MCF 10A (cell line): ENCODE measurements around the gene TLL2. TPM values are rescaled to one million over a fixed set of nuclear protein-coding genes. Genes with fewer than 3 reads are reported as not detected.

Experiments
- BruUV-seq: library from RNA; stranded (reverse); fragments of 400-500 nt; replicated peaks from 2 replicates; lab custom pipeline; 2021; lab: Mats Ljungman, UMichigan
- CTCF ChIA-PET: fragments of 300-600 bp; sonication (Branson Sonifier 250); formaldehyde crosslinking; extraction: SDS; loops from one replicate; lab custom pipeline; 2021; ENCODE audit warnings: antibody characterized with exemption, inconsistent platforms; lab: Yijun Ruan, JAX
- POLR2A ChIA-PET: fragments of 300-600, 350-650 bp; sonication (Branson Sonifier 250); formaldehyde crosslinking; extraction: SDS; loops from one replicate; lab custom pipeline; 2020; ENCODE audit warnings: antibody characterized with exemption, inconsistent platforms; lab: Yijun Ruan, JAX
- DNase-seq: peaks from one replicate; pipeline ENCODE4 v3.0.0-alpha.2; 2018; ENCODE audit not compliant: unreplicated experiment
- H3K27ac Mint-ChIP-seq: one replicate; pipeline ENCODE4 v1.8.0; 2022; ENCODE audit warnings: mild to moderate bottlenecking, low read depth, mixed read lengths; ENCODE audit not compliant: unreplicated experiment
- H3K27me3 Mint-ChIP-seq: one replicate; pipeline ENCODE4 v1.8.0; 2022; ENCODE audit warnings: mixed read lengths; ENCODE audit not compliant: insufficient read depth, unreplicated experiment
- H3K36me3 Mint-ChIP-seq: one replicate; pipeline ENCODE4 v1.8.0; 2022; ENCODE audit warnings: mild to moderate bottlenecking, moderate library complexity, mixed read lengths; ENCODE audit not compliant: insufficient read depth, unreplicated experiment
- H3K4me1 Mint-ChIP-seq: one replicate; pipeline ENCODE4 v1.8.0; 2022; ENCODE audit warnings: mixed read lengths; ENCODE audit not compliant: insufficient read depth, unreplicated experiment
- H3K4me3 Mint-ChIP-seq: one replicate; pipeline ENCODE4 v1.8.0; 2022; ENCODE audit warnings: mild to moderate bottlenecking, moderate library complexity, mixed read lengths; ENCODE audit not compliant: unreplicated experiment
- H3K9me3 Mint-ChIP-seq: one replicate; pipeline ENCODE4 v1.8.0; 2022; ENCODE audit warnings: mixed read lengths; ENCODE audit not compliant: unreplicated experiment
- CTCF ChIP-seq: fragments of 200-600 bp; IDR thresholded peaks from one replicate; pipeline ENCODE4 v1.8.0; 2022; ENCODE audit warnings: antibody characterized with exemption, mild to moderate bottlenecking; ENCODE audit not compliant: unreplicated experiment
- intact Hi-C: fragments of 100-400 bp; cut with micrococcal nuclease; formaldehyde crosslinking; loops from 2 replicates; pipeline ENCODE4 v1.14.1; 2022
- total RNA-seq: library from RNA; stranded (reverse); gene quantifications from 2 replicates; pipeline ENCODE4 v1.2.3, GENCODE V29; 2022

The TLL2 gene
- total RNA-seq, 1 experiment from 2014 or later, result not detected

- H3K36me3 Mint-ChIP-seq, result no peaks in the 10 kb centered on the region
- H3K27ac Mint-ChIP-seq, result no peak overlapping the region
- TF ChIP-seq CTCF, result no peak
- no TSS peak for BruUV-seq
- H3K4me3 Mint-ChIP-seq, result no peak overlapping the region
- H3K9me3 Mint-ChIP-seq, result no peaks in the 10 kb centered on the region
- H3K4me1 Mint-ChIP-seq, result no peaks in the 10 kb centered on the region
- intact Hi-C loops, result no loop called here
- H3K27me3 Mint-ChIP-seq, result peaks cover 49% of the 10 kb centered on the region
- POLR2A ChIA-PET, result no interaction called here
- CTCF ChIA-PET, result no interaction called here
- DNase-seq, result no peak
These were observed 39.9 kb downstream of the TLL2 start for GRCh38 chr10:96473866-96474265.

- intact Hi-C loops, result loop anchor here (1.0 kb wide), 1 partner anchor 43 kb away; the partner anchor contains the start of gene TLL2
- Mint-ChIP-seq H3K36me3 (no peaks in the 10 kb centered on the region), H3K27me3 (peaks cover 55% of the 10 kb centered on the region), H3K4me3 (no peak overlapping the region), H3K27ac (no peak overlapping the region), H3K4me1 (no peaks in the 10 kb centered on the region), H3K9me3 (no peaks in the 10 kb centered on the region)
- ChIA-PET CTCF (interaction anchor here (0.6 to 2.6 kb wide), 8 partner anchors 14 to 96 kb away, joined by 3 to 12 read pairs (median 5); partner anchors contain the start of gene TLL2), POLR2A (no interaction called here)
- BruUV-seq, result no TSS peak
- peak; percentile 44 for TF ChIP-seq CTCF
- peak; percentile 66 for DNase-seq
These were observed 43.5 kb downstream of the TLL2 start for GRCh38 chr10:96470116-96470743.

- POLR2A ChIA-PET, result interaction anchor here (0.6 to 0.7 kb wide), 2 partner anchors 22 to 79 kb away, joined by 3 read pairs; no protein-coding TSS in a partner anchor
- Mint-ChIP-seq H3K9me3 (no peaks in the 10 kb centered on the region), H3K27ac (no peak overlapping the region), H3K4me3 (no peak overlapping the region), H3K27me3 (peaks cover 41% of the 10 kb centered on the region), H3K36me3 (no peaks in the 10 kb centered on the region), H3K4me1 (no peaks in the 10 kb centered on the region)
- CTCF ChIA-PET, result interaction anchor here (0.9 to 2.6 kb wide), 4 partner anchors 22 to 45 kb away, joined by 3 to 12 read pairs (median 5); partner anchors contain the start of gene TLL2
- BruUV-seq, result no TSS peak
- TF ChIP-seq CTCF, result no peak
- intact Hi-C loops, result no loop called here
- no peak for DNase-seq
These were observed 44.9 kb downstream of the TLL2 start for GRCh38 chr10:96468845-96469244.

GRCh38 chr10:96465599-96465998, 48.1 kb downstream of the TLL2 start:
- H3K4me3 Mint-ChIP-seq, result no peak overlapping the region
- no TSS peak for BruUV-seq
- no peaks in the 10 kb centered on the region for H3K9me3 Mint-ChIP-seq
- H3K36me3 Mint-ChIP-seq, result no peaks in the 10 kb centered on the region
- TF ChIP-seq CTCF, result no peak
- H3K27me3 Mint-ChIP-seq, result peaks cover 29% of the 10 kb centered on the region
- CTCF ChIA-PET, result interaction anchor here (0.7 to 1.3 kb wide), 2 partner anchors 46 to 191 kb away, joined by 3 to 4 read pairs; no protein-coding TSS in a partner anchor
- intact Hi-C loops, result no loop called here
- no peaks in the 10 kb centered on the region for H3K4me1 Mint-ChIP-seq
- POLR2A ChIA-PET, result no interaction called here
- no peak for DNase-seq
- no peak overlapping the region for H3K27ac Mint-ChIP-seq
